NCI-H1105 (cell line): ENCODE data around the gene ACD.

Experiments used
- DNase-seq: peaks from one replicate; lab custom pipeline; 2025; lab: John Stamatoyannopoulos, UW

ACD gene

GRCh38 chr16:67661886-67662652, 2.0 kb upstream of the ACD start:
- no peak for DNase-seq

GRCh38 chr16:67661101-67661761, 1.2 kb upstream of the ACD start:
- DNase-seq: no peak

GRCh38 chr16:67660564-67661028, 536 bp upstream of the ACD start, which contains the start of gene PARD6A:
Gene PARD6A (plus strand): TSS chr16:67660960. CDS start chr16:67661039, 79 bp downstream.
- peak; percentile 90 for DNase-seq

GRCh38 chr16:67658849-67659674, 998 bp downstream of the ACD start:
- no peak for DNase-seq

- no peak for DNase-seq
Measured at GRCh38 chr16:67657751-67658518, 2.1 kb downstream of the ACD start.

GRCh38 chr16:67657017-67657608, 2.9 kb downstream of the ACD start:
- no peak for DNase-seq

GRCh38 chr16:67656344-67657016, 3.6 kb downstream of the ACD start:
- no peak for DNase-seq

- no peak for DNase-seq
Measured at GRCh38 chr16:67655363-67655762, 4.7 kb downstream of the ACD start.

- no peak for DNase-seq
Measured at GRCh38 chr16:67654403-67654911, 5.6 kb downstream of the ACD start.

GRCh38 chr16:67653789-67654402, 6.2 kb downstream of the ACD start:
- DNase-seq: no peak

- DNase-seq: no peak
Measured at GRCh38 chr16:67653128-67653788, 6.8 kb downstream of the ACD start.

- no peak for DNase-seq
Measured at GRCh38 chr16:67652578-67653127, 7.4 kb downstream of the ACD start.

- no peak for DNase-seq
Measured at GRCh38 chr16:67651847-67652246, 8.2 kb downstream of the ACD start.

- no peak for DNase-seq
Measured at GRCh38 chr16:67651039-67651438, 9.0 kb downstream of the ACD start.

GRCh38 chr16:67650023-67650422, 10.0 kb downstream of the ACD start:
- no peak for DNase-seq

- DNase-seq: no peak
Measured at GRCh38 chr16:67649494-67649931, 10.5 kb downstream of the ACD start.

GRCh38 chr16:67648764-67649407, 11.2 kb downstream of the ACD start:
- DNase-seq: no peak

- no peak for DNase-seq
Measured at GRCh38 chr16:67648088-67648763, 11.8 kb downstream of the ACD start.
